ENCODE data around the gene CCDC70. TPM values are rescaled to one million over a fixed set of nuclear protein-coding genes. Genes with fewer than 3 reads are reported as not detected.
"Not testable (repeated sequence)": the region's sequence is repeated elsewhere in the genome, so short reads cannot be mapped to it uniquely, and the experiment has no call there.

CCDC70 gene
- not detected in 2 replicates for total RNA-seq

DNA sequence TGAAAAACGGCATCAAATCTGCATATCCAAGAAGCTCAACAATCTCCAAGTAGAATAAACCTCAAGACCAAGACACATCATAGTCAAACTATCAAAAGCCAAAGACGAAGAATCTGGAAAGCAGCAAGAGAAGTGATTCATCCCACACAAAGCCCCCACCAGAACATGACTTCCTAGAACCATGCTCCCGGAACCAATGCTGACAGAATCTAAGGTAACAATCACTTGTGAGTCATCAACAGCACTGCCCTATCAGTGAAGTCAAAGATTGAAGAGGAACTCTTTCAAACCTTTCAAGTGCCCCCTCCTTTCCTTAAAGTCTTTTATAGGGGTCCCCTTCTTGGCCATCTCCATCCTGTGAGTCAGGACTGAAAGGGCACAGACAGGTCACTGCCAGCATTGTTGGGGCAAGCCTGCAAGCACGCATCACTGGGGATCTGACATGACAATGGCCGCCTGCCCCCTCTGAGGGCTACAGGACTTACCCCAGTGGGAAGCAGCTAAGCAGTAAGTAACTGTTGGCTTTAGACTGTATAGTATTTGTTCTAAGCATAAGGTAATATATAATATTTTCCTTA lies at the start of gene CCDC70:
TSS of gene CCDC70 (plus strand) at position 247 of the 578 bp plus-strand sequence. CDS start 3,443 bp downstream, outside the sequence.
- peak in 1 of 2 donors; percentile 87 for DNase-seq (ENCODE audit: low read depth in 2 of 2)

DNA sequence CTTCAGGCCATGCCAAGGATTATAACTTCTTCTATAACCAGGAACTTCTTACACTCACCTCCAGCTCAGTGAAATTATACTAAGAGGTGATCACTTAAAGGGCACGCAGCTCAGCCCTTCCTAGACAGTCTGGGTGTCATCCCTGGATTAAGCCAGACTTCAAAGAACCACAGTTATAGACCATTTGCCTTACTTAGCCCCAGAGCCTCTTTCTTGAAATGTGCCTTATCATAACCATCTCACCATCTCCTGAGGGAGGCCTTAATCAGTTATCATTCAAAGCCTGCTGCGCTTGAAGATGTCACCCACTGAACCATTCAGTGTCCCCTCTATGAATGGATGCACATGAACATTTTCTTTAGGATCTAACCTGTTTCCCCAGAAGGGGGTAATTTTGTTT lies 47.7 kb upstream of the CCDC70 start:
- DNase-seq (ENCODE audit: low read depth in 2 of 2), result no peak

DNA sequence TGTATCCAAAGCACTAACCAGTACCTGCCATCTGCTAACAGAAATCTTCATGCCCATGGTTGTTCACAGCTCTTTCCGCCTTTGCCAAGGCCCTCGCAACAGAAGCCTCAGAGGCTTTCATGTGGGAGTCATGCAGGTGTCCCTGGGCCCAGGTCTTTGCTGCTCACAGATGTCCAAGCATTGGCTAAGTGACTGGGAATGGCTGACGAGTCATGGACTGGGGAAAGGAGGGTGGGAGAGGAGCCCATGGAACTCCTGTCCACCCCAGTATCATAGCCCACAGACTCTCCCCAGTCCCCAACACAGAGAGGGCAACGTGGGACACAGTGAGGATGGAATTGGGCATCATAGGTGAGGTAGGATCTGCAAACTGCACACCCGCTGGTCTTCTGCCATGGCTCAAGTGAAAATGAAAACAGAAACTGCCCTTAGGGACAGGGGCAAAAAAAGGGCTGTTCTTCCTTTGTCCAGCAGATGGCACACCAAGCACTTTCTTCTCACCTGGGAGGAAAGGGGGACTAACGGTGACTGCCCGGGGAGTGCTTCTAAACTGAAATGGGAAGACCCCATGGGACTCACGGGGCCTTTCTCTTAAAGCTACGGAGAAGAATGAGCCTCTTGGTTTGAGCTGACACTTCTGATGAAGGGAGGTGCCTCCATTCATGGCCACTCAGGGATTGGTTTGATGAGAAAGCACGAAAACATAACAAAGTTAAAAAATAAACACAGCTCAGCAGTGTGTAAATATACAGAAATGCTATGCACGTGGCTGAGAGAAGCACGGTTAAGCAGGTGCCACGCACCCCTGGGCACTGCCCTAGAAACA lies 46.7 kb upstream of the CCDC70 start:
- peak; percentile 64 to 70 for DNase-seq (ENCODE audit: low read depth in 2 of 2)

DNA sequence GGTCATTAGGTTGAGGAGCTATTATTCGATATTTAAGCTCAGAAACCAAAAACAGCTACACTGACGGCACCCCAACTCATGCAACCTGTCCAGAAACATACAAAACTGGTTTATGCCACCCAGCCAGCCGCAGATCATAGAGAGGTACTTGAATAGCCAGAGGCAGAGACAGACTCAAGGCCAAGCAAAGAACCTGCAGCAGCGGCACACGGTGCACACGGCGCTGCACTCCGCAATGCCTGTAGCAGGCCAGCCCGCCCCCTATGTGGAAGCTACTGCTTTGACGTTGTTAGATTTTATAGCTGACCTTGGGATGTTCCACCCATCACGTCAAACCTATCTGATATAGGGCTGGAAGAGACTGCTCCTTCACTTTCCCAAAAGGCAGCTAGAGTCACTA lies 45.9 kb upstream of the CCDC70 start:
- DNase-seq (ENCODE audit: low read depth in 2 of 2), result no peak

DNA sequence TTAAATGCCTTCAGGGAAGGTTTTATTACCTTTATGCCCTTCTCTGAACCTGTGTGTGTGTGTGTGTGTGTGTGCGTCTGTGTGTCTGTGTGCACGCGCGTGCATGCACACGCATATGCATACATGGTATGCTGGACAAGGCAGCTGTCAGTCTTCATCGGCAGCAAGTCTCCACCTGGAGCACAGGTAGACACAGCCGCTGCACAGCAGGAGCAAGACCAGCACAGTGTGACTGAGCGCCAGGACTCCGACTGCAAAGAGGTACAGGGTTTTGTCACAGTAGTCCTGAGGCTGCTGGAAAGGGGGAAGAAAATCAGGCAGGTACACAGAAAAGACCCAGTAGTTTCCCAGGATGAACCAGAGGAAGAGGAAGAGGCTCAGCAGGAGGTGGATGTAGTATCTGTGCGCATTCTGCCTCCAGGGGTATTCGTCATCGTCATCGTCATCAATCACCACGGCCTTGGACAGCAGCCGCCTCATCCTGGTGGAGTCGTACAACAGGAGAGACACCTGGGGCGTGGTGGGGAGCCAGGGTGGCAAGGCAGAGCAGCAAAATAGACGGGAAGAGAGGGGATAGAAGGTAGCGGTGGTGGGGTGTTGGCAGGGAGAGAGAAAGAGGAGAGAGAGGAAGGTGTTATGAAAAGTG lies 45.0 kb upstream of the CCDC70 start:
- DNase-seq (ENCODE audit: low read depth in 2 of 2), result no peak

DNA sequence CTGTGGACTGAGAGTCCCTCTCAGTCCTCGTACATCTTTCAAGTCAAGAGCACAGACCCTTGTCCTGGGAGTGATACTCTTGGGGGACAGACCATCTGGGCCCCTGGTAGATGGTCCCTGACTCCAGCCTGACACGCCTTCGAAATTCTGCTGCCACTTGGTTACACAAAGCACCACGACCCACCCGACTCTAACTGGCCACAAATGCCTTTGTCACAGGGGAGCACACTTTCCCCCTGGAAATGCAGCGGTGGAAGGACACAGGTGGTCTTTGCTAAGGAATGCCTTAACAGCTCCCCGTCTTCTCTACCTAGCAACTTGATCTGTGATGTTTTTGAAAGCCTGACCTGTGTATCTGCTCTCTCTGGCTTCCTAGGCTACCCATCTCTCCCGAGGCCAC lies 44.1 kb upstream of the CCDC70 start:
- no peak for DNase-seq (ENCODE audit: low read depth in 2 of 2)

DNA sequence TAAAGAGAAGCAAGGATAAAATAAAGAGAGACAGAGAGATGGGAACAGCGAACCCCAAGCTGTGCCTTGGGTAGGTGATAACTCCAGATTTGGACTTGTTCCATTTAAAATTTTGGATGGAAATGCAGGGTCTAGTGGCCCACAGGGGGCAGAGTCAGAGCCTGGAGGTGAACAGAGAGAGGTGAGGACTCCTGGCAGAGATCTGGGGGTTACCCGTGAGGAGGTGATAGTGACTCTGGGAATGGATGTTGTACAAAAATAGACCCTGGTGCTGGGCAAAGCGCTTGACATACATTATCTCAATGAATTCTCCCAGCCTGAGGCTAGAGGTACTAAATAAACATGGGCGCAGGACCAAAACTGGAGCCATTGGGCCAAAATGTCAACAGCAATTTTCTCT lies 43.5 kb upstream of the CCDC70 start:
- no peak for DNase-seq (ENCODE audit: low read depth in 2 of 2)

DNA sequence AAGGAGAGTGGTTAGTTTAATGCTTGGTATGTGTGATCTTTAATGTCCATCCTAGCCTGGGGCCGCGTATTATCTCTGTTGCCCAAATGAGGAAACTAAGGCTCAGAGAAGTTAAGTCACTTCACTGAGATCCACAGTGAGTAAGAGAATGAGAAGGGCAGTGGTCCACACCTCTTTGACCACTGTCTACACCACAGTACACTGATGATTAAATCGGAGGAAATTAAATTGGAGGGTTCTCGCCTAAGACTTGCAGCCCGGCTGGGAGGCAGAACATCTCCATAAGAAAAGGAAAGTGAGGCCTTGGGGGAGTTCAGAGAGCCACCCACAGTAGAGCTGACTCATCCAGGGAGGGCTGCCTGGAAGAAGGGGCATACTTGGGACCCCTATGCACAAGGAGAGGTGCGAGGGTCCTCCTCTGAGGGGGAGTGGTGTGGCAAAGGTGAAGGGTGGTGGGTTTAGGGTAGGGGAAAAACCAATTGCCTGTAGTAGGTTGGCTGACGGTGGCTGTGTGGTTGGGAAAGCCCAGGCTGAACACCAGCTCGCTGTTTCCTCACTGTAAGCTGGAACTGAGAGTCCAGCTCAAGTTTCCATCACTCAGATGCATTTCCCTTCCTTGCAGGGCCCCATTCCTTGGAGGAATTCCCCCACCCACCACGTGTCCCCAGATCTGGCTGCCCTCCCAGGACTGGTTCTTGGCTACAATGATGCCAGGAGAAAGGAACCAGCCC lies 42.8 kb upstream of the CCDC70 start:
- peak in 1 of 2 donors; percentile 31 for DNase-seq (ENCODE audit: low read depth in 2 of 2)

DNA sequence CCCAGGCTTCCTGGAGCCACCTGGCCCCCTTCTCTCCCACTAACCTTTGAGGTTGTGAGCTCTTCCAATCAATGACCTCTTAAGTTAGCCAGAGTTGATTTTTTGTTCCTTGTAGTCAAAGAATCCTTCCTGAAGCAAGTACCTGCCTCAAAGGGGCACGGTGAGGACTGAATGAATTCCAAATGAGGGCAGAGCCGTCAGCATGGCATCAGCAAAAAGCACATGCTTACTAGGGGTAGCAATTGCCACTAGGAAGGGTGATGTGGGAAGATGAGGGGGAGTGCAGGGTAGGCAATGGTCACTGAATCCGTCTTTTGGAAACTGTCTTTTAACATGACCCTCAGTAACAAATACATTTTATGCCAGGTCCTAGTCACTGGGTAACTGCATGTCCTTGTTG lies 42.2 kb upstream of the CCDC70 start:
- no peak for DNase-seq (ENCODE audit: low read depth in 2 of 2)

DNA sequence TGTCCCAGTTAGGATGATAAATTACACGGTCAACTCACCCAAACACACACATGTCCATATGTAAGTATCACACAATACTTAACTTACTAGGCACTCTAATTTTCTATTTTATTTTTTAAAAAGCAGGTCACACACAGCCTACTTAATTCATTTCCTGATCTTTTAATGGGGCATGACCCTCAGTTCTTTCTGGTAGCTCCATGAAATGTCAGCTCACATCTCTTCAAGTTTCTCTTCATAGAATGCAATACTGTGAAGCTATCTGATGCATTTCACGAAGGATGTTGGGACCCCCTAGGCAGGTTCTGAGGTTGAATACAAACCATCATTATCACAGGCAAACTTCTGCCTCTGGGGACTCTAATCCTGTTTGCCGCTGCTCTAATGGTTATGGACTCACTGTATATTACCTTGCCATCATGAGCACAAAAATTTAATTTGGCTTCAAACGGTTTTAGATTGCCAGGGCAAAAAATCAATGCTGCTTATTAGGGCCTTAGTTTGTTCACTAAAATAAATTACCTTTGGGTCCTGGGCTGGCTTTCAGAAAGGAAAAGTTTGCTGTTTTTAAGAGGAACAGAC lies 41.7 kb upstream of the CCDC70 start:
- DNase-seq (ENCODE audit: low read depth in 2 of 2), result no peak

DNA sequence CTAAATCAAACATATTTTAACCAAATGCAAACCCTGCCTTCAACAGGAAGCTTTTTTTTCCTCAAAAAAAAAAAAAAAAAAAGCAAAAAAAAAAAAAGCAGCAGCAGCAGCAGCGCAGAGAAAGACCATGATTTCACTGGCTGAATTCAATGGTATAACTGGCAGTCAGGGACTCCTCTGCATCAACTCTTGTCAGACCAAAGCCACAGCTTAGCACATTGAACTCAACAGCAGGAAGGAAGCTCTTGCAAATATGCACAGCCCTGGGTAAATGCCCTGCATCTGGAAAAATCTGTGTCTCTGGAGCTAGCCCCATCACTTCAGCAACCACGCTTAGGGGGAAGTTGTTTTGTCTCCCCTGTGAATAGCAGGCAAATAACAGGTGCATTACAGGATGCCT lies 40.2 kb upstream of the CCDC70 start:
- DNase-seq (ENCODE audit: low read depth in 2 of 2), result no peak

DNA sequence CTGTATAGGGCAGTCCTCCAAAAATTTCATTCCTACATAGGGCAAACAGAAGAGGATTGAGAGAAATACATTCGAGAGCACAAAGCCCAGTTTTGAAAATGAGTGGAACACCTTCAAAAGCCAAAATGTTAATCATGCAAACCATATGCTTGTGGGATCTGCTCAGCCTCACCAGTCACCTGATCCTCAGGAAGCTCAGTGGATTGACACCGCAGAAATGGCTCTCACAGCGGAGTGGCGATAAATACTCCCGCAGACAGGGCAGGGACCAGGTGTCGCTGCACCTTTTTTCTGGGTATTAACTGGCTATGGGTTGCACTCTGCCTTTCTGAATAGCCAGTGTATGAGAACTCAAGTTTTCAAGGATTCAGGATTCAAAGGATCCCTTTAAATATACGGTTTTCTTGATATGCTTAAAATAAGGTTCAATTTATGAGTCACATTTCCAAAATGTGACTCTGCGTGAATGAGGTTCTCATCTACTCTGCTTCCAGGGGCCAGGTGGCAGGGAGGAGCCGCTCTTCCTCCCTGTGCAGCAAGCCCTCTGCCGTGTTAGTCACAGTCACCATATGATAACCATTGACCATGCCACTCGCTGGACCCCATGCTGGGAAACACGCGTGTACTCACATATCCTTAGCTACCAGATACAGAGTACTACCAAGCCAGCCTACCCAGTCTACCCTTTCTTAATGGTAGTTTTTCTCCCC lies 39.5 kb upstream of the CCDC70 start:
- DNase-seq (ENCODE audit: low read depth in 2 of 2), result no peak

DNA sequence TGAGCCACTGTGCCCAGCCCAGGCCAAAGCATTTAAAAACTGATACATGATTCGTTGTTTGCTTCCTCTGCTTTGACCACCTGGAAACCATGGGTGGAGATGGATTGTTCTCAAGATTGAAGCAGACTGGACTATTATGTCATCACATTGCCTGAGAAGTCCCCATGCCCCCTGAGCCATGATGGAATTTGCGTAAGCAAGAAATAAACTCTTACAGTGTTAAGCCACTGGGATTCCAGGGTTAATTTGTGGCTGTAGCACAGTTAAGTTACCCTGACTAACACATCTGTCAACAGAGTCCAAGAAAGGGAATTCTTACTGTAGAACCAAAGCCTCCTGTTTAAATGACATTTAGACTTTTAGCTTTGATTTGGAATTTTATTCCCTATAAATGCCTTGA lies 38.4 kb upstream of the CCDC70 start:
- no peak for DNase-seq (ENCODE audit: low read depth in 2 of 2)

DNA sequence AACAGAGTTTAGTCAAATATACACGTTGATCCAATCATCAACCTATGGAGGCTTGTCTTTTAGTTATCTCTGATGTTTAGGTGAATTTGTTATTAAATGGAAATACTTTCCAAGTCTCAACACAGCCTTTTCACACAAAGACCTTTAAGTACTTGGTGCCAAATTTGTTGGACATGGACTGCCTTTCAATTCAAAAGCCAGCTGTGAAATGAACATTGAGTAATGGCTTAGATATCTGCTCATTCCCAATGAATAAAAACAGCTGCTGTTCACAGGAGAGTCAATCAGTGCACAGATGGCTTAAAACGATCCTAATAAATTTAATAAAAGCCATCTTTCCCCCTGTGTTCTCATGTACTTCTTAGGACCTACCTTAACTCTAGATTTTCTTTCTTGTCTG lies 37.9 kb upstream of the CCDC70 start:
- no peak for DNase-seq (ENCODE audit: low read depth in 2 of 2)

DNA sequence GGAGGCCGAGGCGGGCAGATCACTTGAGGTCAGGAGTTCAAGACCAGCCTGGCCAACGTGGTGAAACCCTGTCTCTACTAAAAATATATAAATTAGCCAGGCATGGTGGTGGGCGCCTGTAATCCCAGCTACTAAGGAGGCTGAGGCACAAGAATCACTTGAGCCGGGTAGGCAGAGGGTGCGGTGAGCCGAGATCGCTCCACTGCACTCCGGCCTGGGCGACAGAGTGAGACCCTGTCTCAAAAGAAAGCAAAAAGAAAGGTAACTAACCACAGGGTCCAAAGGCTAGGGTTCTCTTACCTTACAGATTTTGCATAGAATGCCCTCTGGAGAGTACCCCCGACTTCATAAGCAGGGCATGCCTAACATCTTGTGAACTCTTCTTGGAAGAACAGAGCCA lies 37.1 kb upstream of the CCDC70 start:
- DNase-seq (ENCODE audit: low read depth in 2 of 2), result not testable (repeated sequence)

DNA sequence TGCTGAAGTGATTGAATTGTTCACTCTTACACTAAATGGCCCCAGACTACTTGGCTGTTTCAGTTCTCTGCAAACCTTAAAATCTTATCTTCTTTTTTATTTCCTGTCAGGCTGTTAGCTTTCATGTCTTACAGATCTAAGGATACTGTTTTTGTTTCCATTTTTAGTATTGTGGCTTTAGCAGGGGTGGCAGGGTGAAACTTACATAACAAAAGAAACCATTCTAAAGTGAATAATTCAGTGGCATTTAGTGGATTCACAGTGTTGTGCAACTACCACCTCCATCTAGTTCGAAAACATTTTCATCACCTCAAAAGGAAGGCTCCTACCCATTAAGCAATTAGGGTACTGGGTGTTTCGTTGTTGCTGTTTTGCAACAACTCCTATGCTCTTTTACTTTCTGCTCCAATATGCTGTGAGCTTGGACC lies 36.6 kb upstream of the CCDC70 start:
- no peak for DNase-seq (ENCODE audit: low read depth in 2 of 2)

DNA sequence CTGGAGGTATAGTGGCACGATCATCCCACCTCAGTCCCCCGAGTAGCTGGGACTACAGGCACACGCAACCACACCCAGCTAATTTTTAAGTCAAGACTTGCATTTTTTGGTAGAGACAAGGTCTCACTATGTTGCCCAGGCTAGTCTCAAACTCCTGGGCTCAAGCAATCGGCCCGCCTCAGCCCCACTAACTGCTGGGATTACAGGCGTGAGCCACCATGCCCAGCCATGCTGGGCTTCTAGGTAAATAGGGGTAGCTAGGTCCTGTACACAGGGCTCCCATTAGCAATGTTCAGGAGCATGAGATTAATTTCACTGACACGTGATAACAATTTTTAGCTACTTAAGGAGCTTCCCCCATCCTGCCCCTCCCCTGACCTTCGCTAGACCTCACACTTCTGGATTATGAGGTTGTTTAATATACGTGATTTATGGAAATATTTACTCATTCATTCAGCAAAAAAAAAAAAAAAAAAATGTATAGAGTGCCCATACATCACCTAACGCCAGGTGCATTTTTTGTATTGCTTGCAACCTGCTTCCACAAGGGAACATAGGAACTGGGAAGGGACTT lies 36.0 kb upstream of the CCDC70 start:
- no peak for DNase-seq (ENCODE audit: low read depth in 2 of 2)

DNA sequence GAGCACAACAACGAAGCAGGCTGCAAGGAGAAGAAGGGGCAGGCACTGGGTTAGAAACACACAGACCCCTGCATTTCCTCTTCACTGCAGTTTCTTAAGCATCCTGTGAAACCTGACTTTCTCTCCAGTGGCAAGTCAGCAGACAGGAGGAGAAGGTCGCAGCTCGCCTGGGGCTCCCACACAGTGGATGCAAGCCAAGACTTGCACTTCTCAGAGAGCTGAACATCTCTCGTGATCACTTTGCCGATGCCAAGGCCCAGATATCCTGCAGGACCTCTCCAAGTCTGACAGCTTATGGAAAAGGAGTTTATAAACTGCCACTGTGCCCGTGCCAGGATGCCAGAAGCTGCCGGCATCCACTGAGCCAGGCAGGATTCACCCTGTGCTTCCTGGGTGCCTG lies 35.2 kb upstream of the CCDC70 start:
- DNase-seq (ENCODE audit: low read depth in 2 of 2), result no peak

DNA sequence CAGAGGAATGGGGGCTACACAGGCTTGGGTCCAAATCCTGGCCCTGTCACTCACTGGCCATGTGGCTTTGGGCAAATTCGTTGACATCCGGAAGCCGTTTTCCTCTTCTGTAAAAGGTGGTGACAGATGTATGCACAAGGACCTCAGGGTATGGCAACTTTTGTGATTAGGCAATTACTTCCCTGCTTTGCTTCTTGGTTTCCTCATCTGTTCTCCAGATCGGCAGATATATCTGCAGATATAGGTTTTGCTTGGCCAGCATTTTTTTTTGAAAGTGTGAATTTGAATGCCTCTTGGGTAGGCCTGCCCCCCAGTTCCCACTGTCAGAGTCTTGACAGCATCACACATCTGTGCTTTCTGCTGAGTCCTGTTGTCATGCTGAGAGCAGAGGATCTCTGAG lies 34.5 kb upstream of the CCDC70 start:
- DNase-seq (ENCODE audit: low read depth in 2 of 2), result no peak

DNA sequence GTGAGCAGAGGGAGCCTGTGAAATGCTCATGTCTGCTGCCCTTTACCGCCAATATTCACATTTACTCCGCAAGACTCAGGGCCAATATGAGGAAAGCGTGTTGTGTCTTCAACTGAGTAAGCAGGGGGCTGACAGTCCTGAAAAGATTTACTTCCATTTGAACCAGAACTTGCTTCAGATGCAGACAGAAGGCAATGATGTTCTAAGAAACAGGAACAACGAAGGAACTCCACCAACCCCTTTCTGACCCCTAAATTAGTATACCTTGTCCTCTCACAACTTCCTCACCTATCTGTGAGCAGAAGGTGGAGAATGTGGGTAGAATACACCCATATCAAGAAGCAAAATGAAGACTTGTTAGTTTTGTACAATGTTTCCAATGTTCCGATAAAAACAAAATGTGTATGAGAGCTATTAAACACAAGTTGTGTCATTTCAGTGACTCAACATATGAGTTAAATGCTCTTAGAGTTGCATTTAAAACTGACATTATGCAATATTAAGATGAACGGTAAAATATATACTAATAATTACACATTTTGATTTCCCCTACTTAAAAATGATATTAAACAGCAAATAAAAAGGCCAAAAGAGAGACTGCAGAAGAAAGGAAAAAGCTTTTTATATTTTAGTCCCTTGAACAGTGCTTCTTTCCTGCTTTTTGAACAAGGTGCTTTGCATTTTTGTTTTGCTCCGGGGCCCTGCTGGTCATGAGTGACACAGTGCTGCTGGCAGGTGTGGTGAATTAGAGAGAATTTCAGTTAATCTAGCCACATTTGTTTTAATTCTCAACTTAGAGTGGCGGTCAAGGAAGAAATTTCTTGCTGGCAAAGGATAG lies 32.8 kb upstream of the CCDC70 start:
- DNase-seq (ENCODE audit: low read depth in 2 of 2), result no peak
